ENCODE data around the gene SIGLEC7.
"Not testable (repeated sequence)": the region's sequence is repeated elsewhere in the genome, so short reads cannot be mapped to it uniquely, and the experiment has no call there.

Gene SIGLEC7

GRCh38 chr19:51138549-51138979 is 3.5 kb upstream of the SIGLEC7 start:
- no peak for DNase-seq (ENCODE audit: low read depth in 2 of 2)

GRCh38 chr19:51139299-51140014 is 2.6 kb upstream of the SIGLEC7 start:
- no peak for DNase-seq (ENCODE audit: low read depth in 2 of 2)

GRCh38 chr19:51140441-51140840 is 1.7 kb upstream of the SIGLEC7 start:
- DNase-seq (ENCODE audit: low read depth in 2 of 2), result no peak

- DNase-seq (ENCODE audit: low read depth in 2 of 2), result no peak
Observed at GRCh38 chr19:51141181-51141580, 920 bp upstream of the SIGLEC7 start.

GRCh38 chr19:51142809-51143475 is 841 bp downstream of the SIGLEC7 start:
- not testable (repeated sequence) for DNase-seq (ENCODE audit: low read depth in 2 of 2)

GRCh38 chr19:51143486-51143885 is 1.4 kb downstream of the SIGLEC7 start:
- no peak for DNase-seq (ENCODE audit: low read depth in 2 of 2)

GRCh38 chr19:51144482-51145045 is 2.5 kb downstream of the SIGLEC7 start:
- DNase-seq (ENCODE audit: low read depth in 2 of 2), result no peak

GRCh38 chr19:51145916-51146493 is 3.9 kb downstream of the SIGLEC7 start:
- DNase-seq (ENCODE audit: low read depth in 2 of 2), result no peak

- DNase-seq (ENCODE audit: low read depth in 2 of 2), result no peak
Observed at GRCh38 chr19:51146751-51147150, 4.7 kb downstream of the SIGLEC7 start.

GRCh38 chr19:51147663-51148062 is 5.6 kb downstream of the SIGLEC7 start:
- DNase-seq (ENCODE audit: low read depth in 2 of 2), result no peak

GRCh38 chr19:51148580-51148979 is 6.5 kb downstream of the SIGLEC7 start:
- DNase-seq (ENCODE audit: low read depth in 2 of 2), result no peak

- no peak for DNase-seq (ENCODE audit: low read depth in 2 of 2)
Observed at GRCh38 chr19:51150627-51151026, 8.5 kb downstream of the SIGLEC7 start.

GRCh38 chr19:51156710-51157109 is 14.6 kb downstream of the SIGLEC7 start:
- DNase-seq (ENCODE audit: low read depth in 2 of 2), result no peak

GRCh38 chr19:51157265-51157664 is 15.2 kb downstream of the SIGLEC7 start:
- DNase-seq (ENCODE audit: low read depth in 2 of 2), result no peak

GRCh38 chr19:51158474-51159129 is 16.5 kb downstream of the SIGLEC7 start:
- DNase-seq (ENCODE audit: low read depth in 2 of 2), result peak; percentile 68 to 79

- no peak for DNase-seq (ENCODE audit: low read depth in 2 of 2)
Observed at GRCh38 chr19:51159656-51160055, 17.6 kb downstream of the SIGLEC7 start.

- no peak for DNase-seq (ENCODE audit: low read depth in 2 of 2)
Observed at GRCh38 chr19:51161266-51161665, 19.2 kb downstream of the SIGLEC7 start.

- DNase-seq (ENCODE audit: low read depth in 2 of 2), result no peak
Observed at GRCh38 chr19:51161867-51162496, 19.9 kb downstream of the SIGLEC7 start.

- DNase-seq (ENCODE audit: low read depth in 2 of 2), result no peak
Observed at GRCh38 chr19:51163257-51163656, 21.2 kb downstream of the SIGLEC7 start.

GRCh38 chr19:51164215-51164614 is 22.1 kb downstream of the SIGLEC7 start:
- DNase-seq (ENCODE audit: low read depth in 2 of 2), result no peak

GRCh38 chr19:51166846-51167490 is 24.9 kb downstream of the SIGLEC7 start:
- no peak for DNase-seq (ENCODE audit: low read depth in 2 of 2)
